Heart left ventricle (tissue), 16 donors: Measurements from ENCODE around the gene RALGAPA2. TPM values are rescaled to one million over a fixed set of nuclear protein-coding genes. Genes with fewer than 3 reads are reported as not detected.

ENCODE experiments used
- ATAC-seq, 4 donors: fragments of 200-7000 bp; cut with Tn5 transposase; one replicate each; pipeline ENCODE4 v1.9.1; 2020 to 2022; ENCODE audit warnings: moderate library complexity in 4 of 4, mild to moderate bottlenecking in 3 of 4, moderate number of reproducible peaks in 1 of 4
- DNase-seq, 5 donors: peaks; one replicate each; pipeline ENCODE4 v3.0.0-alpha.2; 2020
- H3K27ac ChIP-seq, 12 donors: fragments of 200-600 bp; sonication (generic) in 4 of 12; one replicate each; pipeline versions ENCODE4 v1.5.0 to v1.8.0; 2016 to 2022; ENCODE audit warnings: mild to moderate bottlenecking in 2 of 12
- H3K27me3 ChIP-seq, 9 donors: fragments of 200-600 bp; sonication (generic) in 2 of 9; one replicate each; pipeline versions ENCODE4 v1.5.1 to v1.8.0; 2016 to 2022; ENCODE audit warnings: mild to moderate bottlenecking in 3 of 9
- H3K36me3 ChIP-seq, 9 donors: fragments of 200-600 bp; sonication (generic) in 2 of 9; one replicate each; pipeline versions ENCODE4 v1.5.0 to v1.8.0; 2018 to 2022; ENCODE audit warnings: mild to moderate bottlenecking in 2 of 9
- H3K4me1 ChIP-seq, 12 donors: fragments of 200-600 bp; sonication (generic) in 4 of 12; one replicate each; pipeline versions ENCODE4 v1.5.0 to v1.8.0; 2016 to 2022; ENCODE audit warnings: mild to moderate bottlenecking in 3 of 12
- H3K4me3 ChIP-seq, 12 donors: fragments of 200-600 bp; sonication (generic) in 4 of 12; one replicate each; pipeline versions ENCODE4 v1.5.0 to v1.8.0; 2017 to 2022; ENCODE audit warnings: mild to moderate bottlenecking in 9 of 12, moderate library complexity in 4 of 12
- H3K9me3 ChIP-seq, 12 donors: fragments of 200-600 bp; sonication (generic) in 4 of 12; one replicate each; pipeline versions ENCODE4 v1.5.0 to v1.8.0; 2016 to 2022; ENCODE audit warnings: mild to moderate bottlenecking in 1 of 12
- CTCF ChIP-seq, 12 donors: fragments of 200-600 bp; sonication (generic) in 4 of 12; IDR thresholded peaks; one replicate each; pipeline versions ENCODE4 v1.5.0 to v1.8.0; 2018 to 2022; ENCODE audit warnings: antibody characterized with exemption in 12 of 12, mild to moderate bottlenecking in 5 of 12
- POLR2A ChIP-seq, 2 donors: fragments of 450-650 bp; IDR thresholded peaks; one replicate each; pipeline ENCODE4 v1.6.1; 2017; ENCODE audit warnings: antibody characterized with exemption in 2 of 2, mild to moderate bottlenecking in 2 of 2, moderate library complexity in 2 of 2
- WGBS, 4 donors: extraction: QIAGEN DNeasy Blood & Tissue Kit in 2 of 4; methylation state at CpG; one replicate each; pipeline versions ENCODE4 v1.1.5 to v1.1.7; 2013 to 2018; 5-methylcytosine and 5-hydroxymethylcytosine counted together
- intact Hi-C, 10 donors: fragments of 100-400 bp; cut with DNase I; formaldehyde crosslinking; loops; one replicate each; pipeline versions ENCODE4 v1.11.1 to v1.14.2; 2022
- polyA plus RNA-seq, 2 donors: library from polyadenylated mRNA; stranded (reverse); fragments of 200-250 nt; gene quantifications; one replicate each; pipeline ENCODE4 v1.2.3, GENCODE V29; 2013
- total RNA-seq, 9 donors: library from RNA; depleted of rRNA in 2 of 9; stranded (reverse); fragments of >200 nt in 2 of 9; fragmentation: NEBNext Ultra II Directional in 3 of 9; extraction: Animal tissue kit (Norgen Biotek cat#: 25700) in 3 of 9; gene quantifications; one replicate each; pipeline versions ENCODE4 v1.1.0 to v1.2.4, GENCODE V29; 2016 to 2023
- donor health status: ischemic (EF 13 %, LVEDD 7.1; RV severe dilation, severe dysfunction).
- donor health status: healthy with polysubstance abuse.
- donor health status: DM: no; HTN: yes; CAD: no.
- donor health status: DM: no; HTN: no; CAD: no.
- donor health status: ischemic (EF 25% LVEDD 6.9; RV normal size, moderate dysfunction).
- donor health status: ischemic (EF 25% LVEDD 5.7; RV mildly dilated, moderate dysfunction).
- donor health status: healthy.
- donor health status: DM: yes; HTN: yes; CAD: no.
- donor health status: ischemic (EF 35%, LVEDD 5.7; RV mildly dilated, moderate dysfunction).
- donor health status: nonischemic (EF 11% LVEDD 7.7; RV severe dilation, severe dysfunction).
- donor health status: DM: yes; HTN: yes; CAD: no.
- donor health status: PGD.
- donor health status: ischemic (EF 29% LVEDD 5.4; RV normal size, mild dysfunction).
- donor health status: nonischemic (EF 23%, LVEDD 6.1; RV moderate dilation, normal function).

Gene RALGAPA2
- total and polyA plus RNA-seq, 11 donors: 5.6 to 33.8 (median 21.4) TPM

GRCh38 chr20:20367575-20368417 is 344.6 kb downstream of the RALGAPA2 start, which contains the start of gene INSM1:
INSM1 (plus strand) TSS chr20:20368104; CDS start chr20:20368268, 164 bp downstream.
- DNase-seq (no peak), ATAC-seq (no peak)
- Histone ChIP-seq H3K9me3 (no peaks in the 10 kb centered on the region), H3K36me3 (no peaks in the 10 kb centered on the region), H3K27ac (no peak within 1 kb of the TSS), H3K4me3 (peak within 1 kb of the TSS in 10 of 12 donors; percentile 16 to 46 (median 30)), H3K27me3 (peaks cover 63 to 93% (median 81%) of the 10 kb centered on the region in 9 donors), H3K4me1 (peaks cover 0 to 51% (median 10%) of the 10 kb centered on the region in 12 donors)
- TF ChIP-seq POLR2A (IDR thresholded peaks at IDR 0.05) (no peak), CTCF (IDR thresholded peaks at IDR 0.05) (no peak)
- WGBS, 4 donors: 1 to 2% (median 1%) methylated on average over 18 to 108 of the region's 108 CpGs
- intact Hi-C loops: loop anchor here in 5 of 10 donors (10.0 kb wide), 3 partner anchors 77 to 197 kb away; no protein-coding TSS in a partner anchor

GRCh38 chr20:20366876-20367574 is 345.4 kb downstream of the RALGAPA2 start:
- Histone ChIP-seq H3K4me1 (peaks cover 0 to 53% (median 10%) of the 10 kb centered on the region in 12 donors), H3K9me3 (no peaks in the 10 kb centered on the region), H3K27me3 (peaks cover 59 to 93% (median 82%) of the 10 kb centered on the region in 9 donors), H3K4me3 (peak overlapping the region in 6 of 12 donors; percentile 8 to 46 (median 22)), H3K36me3 (no peaks in the 10 kb centered on the region), H3K27ac (no peak overlapping the region)
- no peak for ATAC-seq
- 1 to 3% (median 1%) methylated on average over 24 to 63 of the region's 63 CpGs for WGBS, 4 donors
- no peak for DNase-seq
- TF ChIP-seq POLR2A (IDR thresholded peaks at IDR 0.05) (no peak), CTCF (IDR thresholded peaks at IDR 0.05) (no peak)
- intact Hi-C loops: loop anchor here in 5 of 10 donors (10.0 kb wide), 3 partner anchors 78 to 198 kb away; no protein-coding TSS in a partner anchor

GRCh38 chr20:20366551-20366875 is 345.9 kb downstream of the RALGAPA2 start:
- no peak for TF ChIP-seq CTCF (IDR thresholded peaks at IDR 0.05)
- TF ChIP-seq POLR2A (IDR thresholded peaks at IDR 0.05): no peak
- ATAC-seq: no peak
- Histone ChIP-seq H3K27me3 (peaks cover 59 to 93% (median 77%) of the 10 kb centered on the region in 9 donors), H3K36me3 (no peaks in the 10 kb centered on the region), H3K4me1 (peaks cover 0 to 53% (median 10%) of the 10 kb centered on the region in 12 donors), H3K4me3 (no peak overlapping the region), H3K9me3 (no peaks in the 10 kb centered on the region), H3K27ac (no peak overlapping the region)
- intact Hi-C loops: loop anchor here in 5 of 10 donors (10.0 kb wide), 3 partner anchors 78 to 198 kb away; no protein-coding TSS in a partner anchor
- 2 to 5% (median 4%) methylated on average over 9 to 19 of the region's 19 CpGs for WGBS, 4 donors
- DNase-seq: no peak
